ENCODE measurements around the gene TBC1D2B.
A peak's percentile ranks its signal among the peaks of the same experiment; 100 is the strongest.

The TBC1D2B gene

DNA sequence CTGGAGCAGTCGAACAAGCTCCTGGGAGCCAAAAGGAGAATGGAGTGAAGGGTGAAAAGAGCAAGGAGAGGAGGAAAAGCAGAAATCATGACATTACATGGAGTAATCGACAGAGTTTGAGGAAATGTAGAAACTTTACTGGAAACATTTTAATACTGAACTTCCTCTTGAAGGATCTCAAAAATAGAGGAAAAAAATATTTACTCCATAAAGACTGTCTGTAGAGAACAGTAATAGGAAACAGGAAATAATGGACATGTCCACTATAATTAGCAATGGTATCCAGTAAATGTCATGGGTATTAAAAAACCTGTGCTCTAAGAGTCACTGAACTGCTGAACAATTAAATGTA lies 53.0 kb downstream of the TBC1D2B start:
- DNase-seq = no peak

DNA sequence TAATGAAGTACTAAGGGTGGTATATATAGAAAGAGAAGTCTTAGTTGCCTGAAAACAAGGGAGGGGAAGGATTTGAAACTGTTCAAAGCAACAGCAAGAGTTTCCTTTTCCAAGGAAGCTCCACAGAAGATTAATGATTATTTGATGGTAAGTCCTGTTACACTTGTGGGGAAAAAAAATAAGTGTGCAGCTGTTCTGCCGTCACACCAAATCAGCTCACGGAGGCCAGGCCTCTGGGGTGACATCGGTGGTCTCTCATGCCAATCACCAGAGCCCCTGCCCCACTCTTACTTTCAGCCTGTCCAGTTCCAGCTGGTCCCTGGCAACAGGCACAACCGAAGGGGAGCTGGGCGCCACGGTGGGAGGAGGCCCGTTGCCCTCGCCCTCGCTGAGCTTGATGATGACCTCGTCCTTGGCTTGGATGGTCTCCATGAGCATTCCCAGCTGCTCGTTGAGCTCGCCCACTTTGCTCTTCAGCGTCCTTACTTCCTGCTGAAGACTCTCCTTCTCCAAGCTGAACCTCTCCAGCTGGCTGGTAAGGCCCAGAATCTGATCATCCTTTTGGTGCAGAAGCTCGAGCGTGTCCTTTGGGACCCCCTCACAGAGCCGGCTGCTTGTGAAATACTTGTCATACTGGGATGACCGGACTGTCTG lies 53.5 kb downstream of the TBC1D2B start:
- DNase-seq = no peak

DNA sequence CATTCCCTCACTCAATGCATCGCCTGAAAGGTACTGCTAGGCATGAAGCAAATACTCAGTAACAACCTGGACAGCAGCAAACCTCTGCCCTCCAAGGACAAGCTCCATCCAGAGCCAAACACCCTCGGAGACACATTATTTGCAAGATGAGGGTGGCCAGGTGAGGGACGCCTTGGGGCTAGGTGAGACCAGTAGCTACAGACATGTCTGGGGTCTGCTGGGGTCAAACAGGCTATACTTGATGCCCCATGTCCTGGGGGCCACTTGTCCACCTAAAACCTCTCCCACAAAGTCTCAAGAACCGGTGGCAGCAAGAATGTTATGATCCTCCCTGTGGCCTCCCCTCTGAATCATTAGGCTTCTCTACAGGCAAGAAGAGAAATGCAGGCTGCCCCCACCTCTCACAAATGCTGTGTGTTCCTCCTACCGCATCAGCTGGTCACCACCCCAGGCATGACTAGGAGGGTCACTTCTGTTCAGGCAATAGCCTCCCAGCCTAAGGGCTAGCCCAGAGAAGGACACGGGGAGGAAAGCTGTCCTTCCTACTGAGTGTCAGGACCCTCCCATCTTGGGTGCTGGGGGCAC lies 54.3 kb downstream of the TBC1D2B start:
- no peak for DNase-seq

DNA sequence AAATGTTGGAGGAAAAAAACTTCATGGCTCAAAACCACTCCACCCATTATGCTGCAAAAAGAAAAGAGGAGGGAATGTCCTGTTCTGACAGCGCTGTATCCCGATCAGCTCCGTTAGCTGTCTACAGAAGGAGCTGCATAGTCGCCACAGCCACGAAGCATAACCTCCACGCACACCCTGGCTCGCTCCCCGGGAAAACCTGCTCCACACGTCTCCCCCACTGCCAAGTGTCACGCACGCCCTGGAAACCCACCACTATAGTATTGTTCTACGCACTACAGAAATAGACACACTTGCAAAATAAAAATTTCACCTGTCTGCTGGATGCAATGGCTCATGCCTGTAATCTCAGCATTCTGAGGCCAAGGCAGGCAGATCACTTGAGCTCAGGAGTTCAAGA lies 55.8 kb downstream of the TBC1D2B start:
- no peak for DNase-seq

DNA sequence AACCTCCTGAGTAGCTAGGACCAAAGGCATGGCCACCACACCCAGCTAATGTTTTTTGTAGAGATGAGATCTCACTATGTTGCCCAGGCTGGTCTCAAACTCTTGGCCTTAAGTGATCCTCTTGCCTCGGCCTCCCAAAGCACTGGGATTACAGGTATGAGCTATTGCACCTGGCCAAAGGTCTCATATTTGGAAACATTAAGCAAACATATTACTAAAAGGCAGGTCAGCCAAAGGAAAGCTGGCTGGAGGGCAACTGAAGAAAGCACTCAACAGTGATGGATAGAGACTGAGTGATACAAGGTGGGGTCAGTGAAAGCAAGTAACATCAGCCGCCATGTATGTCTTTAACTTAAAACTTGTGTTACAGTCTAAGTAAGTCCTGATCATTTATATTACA lies 57.5 kb downstream of the TBC1D2B start:
- DNase-seq = no peak

DNA sequence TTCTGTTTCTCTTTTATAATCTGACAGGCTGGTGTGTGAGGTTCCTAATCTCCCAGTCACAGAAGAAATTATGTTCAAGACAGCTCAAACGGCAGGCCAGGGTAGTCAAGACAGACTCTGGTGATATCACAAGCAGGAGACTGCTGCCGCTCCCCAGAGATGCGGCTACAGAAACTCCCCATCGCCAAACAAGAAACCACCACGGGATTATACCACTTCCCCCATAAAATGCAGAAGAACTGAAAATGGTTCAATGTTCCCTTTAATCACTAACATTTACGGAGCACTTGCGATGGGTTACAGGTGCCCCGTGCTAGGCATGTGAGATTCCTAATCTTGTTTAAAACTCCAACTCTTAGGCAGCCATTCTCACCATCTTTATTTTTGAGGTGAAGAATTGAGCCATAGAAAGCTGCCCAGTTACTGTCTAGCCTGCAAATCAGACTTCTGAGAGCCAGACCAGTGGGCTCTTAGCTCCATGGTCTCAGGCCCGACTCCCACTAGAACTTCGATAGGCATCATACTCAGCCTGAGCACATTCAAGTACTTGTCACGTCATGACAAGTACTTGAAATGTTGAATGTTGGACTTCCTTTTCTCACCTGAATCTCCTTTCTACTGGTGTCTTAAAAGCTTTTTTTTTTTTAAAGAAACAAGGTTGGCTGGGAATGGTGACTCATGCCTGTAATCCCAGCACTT lies 58.4 kb downstream of the TBC1D2B start:
- no peak for DNase-seq

DNA sequence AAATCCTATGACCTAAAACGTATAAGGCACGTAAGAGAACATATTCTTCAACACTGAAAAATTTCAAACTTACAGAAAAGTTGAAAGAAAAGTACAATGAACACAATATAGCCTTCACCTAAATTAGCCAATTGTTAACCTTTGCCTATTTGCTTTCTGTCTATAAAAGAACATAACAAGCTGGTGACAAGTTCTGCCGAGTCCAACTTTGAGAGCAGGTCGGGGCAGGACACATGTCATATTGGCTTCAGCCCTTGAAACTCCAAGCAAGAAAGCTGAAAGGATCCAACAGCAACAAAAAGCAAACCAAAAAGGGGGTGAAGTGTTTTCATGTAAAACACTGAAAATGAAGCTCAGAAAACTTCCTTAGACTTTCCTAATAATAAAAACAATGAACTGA lies 59.1 kb downstream of the TBC1D2B start:
- no peak for DNase-seq

DNA sequence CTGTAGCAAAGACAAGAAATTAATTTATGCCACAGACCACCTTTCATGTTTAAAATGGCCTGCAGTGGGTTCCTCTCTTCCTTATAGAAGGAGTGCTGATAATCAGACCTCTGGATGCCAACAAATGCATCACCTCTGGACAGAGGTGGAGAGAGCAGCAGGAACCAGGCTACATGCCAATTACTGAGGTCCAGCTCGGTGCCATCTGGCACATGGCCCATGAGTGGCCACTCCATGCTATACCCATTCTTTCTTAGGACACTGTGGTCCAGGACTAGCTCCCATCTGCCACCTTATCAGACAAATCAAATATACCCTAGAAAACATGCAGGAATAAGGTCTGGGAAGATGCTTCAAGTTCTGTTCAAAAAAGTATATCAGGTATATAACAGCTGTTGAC lies 60.7 kb downstream of the TBC1D2B start:
- DNase-seq = no peak

DNA sequence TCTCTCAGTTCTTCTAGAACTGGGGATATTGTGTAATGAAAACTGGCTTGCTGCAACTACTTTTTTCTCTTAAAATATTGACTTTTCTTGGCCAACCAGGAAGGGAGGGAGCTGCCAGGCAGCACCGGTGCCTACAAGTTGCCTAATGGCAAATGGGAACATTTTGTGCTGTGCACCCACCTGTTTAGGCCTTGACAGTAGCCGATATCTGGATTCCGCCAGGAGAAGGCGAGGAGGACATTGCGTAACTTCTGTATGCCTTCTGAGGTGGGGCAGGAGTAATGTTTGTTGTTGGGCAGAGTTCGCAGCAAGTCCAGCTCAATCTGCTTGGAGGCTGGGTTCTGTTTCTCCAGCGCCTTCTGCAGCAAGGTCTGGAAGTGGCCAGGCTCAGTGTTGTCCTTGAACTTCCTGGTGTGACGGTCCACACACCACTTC lies 64.9 kb downstream of the TBC1D2B start:
- DNase-seq = no peak

DNA sequence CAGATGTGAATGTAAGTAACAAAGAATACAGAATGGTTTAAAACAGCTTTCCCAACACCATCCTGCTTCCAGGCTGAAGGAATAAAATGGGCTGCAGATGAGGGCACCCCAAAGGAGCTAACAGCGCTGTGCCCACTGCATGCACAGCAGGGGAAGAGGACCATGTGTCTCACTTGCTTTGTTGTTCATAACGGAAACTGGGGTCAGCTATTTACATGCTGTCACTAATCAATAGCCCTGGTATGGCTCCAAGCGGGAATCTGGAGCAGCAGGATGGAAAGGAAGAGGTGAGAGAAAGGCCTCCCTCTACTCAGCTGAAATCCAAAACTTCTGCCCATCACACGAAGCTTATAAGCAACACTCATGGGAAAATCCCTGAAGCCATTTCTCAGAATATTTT lies 67.4 kb downstream of the TBC1D2B start:
- no peak for DNase-seq

DNA sequence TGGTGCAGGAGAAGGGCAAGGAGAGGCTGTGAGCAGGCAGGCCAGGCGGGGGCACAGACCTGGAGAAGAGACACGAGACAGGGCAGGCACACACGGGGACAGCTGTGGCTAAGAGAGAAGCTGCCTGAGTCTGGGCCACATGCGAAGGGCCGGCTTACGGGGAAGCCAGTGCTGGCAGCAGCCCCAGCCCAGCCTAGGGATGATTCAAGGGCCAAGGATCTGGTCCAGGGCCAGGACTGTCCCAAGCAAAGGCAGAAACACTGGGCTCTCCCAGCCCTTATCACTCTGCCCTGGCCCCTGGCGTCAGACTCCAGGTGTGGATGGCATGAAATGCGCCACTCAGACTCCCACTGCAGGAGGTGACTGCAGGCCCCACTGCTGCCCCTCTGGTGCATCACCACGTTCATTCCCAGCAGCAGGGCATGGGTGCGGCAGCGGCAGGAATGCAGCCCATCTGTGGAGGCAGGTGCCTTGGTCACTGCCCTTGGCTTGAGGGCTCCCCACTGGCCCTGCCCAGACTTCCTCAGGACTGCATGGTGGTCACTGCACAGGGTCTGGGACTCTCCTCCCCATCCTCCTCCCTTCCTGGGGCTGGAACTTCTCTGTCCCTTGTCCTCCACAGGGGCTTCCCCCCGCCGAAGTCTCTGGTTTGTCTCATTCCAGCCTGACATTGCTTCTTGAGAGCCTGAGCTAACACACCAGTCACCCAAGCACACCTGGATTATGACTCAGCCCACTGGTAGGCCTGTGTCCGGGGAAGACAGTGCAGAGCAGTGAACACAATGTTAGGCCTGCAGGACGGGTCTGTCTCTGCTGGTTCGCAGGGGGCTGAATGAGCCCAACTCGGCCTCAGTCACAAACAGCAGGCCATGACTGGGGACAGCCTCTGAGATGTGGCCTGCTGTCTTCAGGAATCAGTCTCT lies 69.3 kb downstream of the TBC1D2B start:
- DNase-seq = no peak

DNA sequence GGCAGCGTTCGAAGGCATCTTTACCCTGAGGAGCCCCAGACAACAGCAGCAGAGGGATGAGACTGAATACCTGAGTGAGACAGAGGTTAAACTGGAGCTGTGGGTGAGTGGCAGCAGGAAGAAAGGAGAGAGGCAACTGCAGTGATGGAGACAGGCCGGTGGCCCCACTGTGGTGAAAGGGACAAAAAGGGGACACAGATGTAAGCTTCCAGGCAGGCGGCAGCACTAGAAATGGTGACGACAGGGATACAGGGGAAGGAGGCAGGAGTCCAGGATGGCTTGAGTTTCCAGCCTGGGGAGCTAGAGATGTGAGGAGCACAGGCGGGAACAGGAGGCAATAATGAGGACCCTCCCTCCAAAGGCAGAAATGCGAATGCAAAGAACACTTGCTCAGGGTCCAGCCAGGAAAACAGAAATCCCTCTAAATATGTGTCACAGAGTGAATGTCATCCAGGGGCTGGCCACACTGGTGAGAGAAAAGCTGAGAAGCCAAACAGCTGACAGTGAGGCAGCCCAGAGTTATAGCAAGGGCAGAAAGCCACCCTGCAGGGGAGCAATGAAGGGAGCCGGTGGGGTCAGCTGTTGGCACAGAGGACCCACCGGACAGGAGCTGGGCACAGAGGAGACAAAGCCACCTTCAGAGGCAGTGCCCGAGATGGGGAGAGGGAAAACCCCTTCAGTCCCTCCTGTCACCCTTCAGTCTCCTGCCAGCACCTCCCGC lies 70.1 kb downstream of the TBC1D2B start:
- no peak for DNase-seq

DNA sequence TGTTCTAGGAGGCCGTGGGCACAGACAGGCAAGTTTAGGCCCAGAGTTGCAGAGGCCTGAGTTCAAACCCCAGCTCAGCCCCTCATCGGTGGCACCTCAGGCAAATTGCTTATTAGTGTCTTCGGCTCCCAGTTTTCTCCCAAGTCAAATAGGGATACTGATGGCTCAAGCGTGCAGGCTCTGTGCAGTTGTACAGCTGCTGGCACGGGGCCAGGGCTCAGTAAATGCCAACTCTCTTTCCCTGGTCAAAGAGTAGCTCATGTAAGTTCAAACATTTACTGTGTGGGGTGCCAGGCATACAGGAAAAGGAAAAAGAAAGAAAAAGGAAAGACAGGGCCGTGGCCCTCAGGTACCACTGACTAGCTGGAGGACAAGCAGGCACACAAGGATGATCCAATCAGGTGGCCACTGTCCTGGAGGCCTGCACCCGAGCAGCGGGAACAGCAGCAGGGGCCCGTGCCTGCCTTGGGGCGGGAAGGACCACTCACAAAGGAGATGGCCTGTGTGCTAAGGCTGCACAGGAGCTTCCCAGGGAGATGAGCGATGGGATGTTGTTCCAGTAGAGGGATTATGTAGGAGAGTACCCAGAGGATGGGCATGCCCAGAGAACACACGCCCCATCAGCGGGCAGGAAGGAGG lies 70.8 kb downstream of the TBC1D2B start:
- no peak for DNase-seq

DNA sequence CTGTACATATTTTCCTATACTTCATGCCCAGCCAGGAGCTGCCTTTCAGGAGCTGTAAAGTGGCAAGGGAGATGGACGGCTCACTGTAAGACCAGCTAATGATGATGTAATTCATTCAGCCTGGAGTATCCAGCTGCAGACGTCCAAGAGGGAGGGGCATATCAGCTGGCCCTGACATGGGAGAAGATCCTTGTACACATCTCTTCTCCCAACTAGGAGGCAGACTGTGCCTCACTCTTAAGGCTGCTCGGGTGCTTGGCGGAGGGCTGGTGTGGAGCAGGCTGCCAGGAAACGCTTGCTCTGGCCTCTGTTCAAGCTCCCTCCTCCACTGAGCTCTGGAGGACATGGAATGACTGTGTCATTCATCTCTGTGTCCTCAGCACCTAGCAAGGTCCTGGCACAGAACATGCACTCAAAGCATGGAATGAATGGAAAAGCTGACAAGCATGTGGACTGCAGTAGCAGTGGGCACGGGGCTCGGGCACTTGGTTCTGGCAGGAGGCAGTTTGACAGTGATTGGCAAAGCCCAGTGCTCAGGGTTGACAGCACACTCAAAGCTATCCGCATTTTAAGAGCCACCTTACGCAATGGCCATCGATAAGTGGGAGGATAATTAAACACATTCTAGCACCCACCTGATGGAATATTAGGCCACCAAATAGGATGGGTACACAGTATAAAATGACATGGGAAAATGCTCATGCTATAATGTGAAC lies 72.4 kb downstream of the TBC1D2B start:
- DNase-seq = no peak

DNA sequence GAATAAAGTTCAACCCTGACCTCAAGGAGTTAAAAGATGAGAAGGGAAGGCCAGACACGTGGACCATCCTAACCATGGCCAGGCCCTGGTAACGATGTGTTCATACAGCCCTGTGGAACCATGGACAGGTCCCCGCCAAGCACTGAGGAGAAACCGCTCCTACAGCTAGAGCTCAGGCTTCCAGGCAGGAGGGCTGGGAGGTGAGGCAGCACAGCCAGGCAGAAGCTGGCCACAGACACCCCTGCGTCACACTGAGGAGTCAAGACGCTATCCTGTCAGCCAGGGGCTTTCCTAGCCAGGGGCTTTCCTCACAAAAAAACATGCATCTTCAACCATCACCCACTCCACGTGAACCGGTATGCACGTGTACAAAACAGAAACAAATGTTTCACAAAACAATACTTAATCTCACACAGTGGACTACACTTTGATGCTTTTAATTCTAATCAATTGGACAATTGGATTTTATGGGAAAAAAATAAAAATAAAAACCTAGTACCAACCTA lies 73.2 kb downstream of the TBC1D2B start:
- no peak for DNase-seq

DNA sequence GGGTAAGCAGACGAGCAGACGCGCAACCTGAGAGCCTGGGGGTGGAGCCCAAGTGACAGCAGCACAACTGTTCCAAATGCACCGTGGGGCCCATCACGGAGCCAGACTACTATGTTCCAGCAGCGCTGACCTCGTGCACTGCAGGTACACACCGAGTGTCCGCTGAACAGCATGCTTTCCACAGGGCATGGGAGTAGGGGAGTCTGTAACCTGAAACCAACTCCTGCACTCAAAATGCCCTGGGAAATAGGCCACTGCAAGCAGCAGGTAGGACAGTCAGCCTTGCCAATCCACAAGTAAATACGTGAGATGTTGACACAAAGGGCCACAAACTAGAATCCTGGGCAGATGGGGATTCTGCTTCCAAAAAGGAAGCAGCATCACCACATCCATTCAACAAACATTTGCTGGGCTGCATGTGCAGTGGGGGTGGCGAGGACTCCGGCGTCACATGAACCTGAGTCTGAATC lies 73.9 kb downstream of the TBC1D2B start:
- no peak for DNase-seq

DNA sequence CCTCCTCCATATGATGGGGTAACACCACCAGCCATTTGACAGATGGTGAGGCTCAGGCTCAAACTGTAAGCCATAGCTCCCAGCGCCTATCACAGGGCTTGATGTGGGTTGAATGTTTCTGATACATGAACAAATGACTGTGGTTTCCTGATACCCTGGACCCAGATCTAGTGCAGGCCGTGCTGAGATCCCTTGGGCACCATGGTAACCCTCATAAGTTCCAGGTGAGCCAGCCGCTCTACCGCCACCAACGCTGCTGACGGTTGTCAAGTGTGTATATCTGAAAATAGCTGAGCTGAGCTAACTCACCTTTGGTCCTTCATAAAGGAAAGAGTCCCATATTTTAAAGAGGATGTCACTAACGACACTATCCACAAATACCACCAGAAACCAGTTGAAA lies 74.5 kb downstream of the TBC1D2B start:
- DNase-seq = no peak

DNA sequence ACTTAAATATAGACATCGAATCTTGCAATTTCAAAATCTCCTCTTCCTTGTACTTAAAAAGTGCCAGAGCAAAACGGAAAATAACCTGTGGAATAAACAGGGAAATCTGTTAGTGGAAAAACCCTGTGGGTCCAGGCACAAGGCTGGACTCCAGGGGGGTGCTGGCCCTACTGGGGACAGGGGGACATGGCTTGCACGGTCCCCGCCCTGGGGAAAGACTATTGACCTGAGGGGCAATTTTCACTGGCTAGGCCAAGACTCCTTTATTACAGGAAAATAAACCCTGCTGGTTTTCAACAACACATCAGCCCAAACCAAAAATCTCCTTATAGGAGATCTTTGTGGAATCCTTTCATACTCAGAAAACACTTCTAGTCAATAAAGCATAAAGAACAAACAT lies 75.9 kb downstream of the TBC1D2B start:
- DNase-seq = no peak

DNA sequence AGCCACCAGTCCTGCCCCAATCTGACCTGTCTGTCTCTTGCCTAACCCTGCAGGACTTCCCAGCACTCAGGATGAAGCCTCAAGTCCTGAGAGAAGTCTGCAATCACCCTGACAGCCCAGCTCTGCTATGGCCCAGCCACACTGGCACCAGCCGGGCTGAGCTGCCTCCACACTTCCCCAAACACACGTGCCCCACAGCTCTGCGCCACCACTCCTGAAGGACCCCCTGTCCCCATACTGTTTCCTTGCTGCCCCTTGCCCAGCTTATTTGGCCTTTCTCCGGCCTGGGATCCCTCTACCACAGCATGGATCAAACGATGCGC lies 76.6 kb downstream of the TBC1D2B start:
- DNase-seq = no peak

DNA sequence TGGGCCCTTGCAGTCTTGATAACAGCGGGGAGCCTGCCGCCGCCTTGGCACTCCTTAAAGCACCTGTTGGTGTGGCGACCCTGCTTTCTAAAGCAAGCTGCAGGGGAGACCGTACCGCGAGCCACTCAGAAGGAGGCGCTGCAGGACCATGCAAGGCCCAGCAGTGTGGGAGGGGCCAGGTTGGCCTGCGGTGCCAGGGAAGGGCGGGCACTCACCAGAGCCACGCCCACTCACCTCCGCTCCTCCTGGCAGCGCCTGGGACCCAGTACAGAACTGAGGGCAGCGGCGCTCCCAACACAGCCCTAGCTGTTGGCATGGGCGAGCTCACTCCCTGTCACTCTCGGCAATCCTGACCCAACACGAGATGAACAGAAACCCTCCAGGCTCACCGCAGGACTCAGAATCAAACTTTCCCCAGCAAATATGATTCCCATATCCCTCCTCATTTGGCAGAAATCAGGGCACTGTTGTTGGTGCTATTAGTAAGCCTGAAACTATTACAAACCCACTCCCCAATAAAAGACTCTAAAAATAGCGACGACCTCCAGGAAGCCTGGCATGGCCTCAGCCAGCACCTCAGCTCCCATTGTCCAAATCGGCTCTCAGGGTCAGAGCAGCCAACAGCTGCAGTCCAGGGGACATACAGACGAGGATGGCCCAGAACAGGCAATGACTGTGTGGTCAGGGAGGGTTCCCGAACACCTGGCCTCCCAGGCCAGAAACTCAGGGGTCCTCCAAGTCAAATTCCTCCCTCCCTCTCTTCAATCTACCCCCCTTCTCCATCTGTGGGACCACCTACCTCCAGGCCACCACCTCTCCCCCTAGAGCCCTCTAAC lies 77.2 kb downstream of the TBC1D2B start:
- DNase-seq = peak; percentile 80

DNA sequence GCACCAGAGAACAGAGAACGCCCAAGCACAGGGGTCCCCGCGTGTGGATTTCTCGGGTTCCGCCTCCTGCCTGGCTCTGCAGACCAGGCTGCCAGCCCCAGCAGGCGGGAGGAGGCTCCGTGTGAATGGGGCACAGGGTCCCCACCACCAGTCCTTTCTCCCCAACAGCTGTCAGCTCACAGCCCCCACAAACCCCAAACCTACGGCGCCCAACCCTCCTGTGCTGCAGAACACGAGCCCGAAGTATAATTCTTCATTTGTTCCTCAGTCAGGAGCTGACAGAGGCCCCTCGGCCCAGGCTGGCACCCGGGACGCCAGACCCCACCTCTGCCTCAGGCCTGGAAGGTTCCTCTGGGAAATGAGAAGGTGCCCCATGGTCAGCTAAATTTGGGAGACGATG lies 78.0 kb downstream of the TBC1D2B start:
- DNase-seq = no peak

All from activated T-cell treated with anti-CD3 and anti-CD28 coated beads, Interleukin-2, amount 50 U/mL, for 1 hour (primary cell).